IMR-90 (cell line): ENCODE results near the gene DPYD. TPM values are rescaled to one million over a fixed set of nuclear protein-coding genes. Genes with fewer than 3 reads are reported as not detected.
A peak's percentile ranks its signal among the peaks of the same experiment; 100 is the strongest.

Source experiments
- ATAC-seq: fragments of 200-7000 bp; cut with Tn5 transposase; 2 replicates; pipeline ENCODE4 v1.9.1; 2020; ENCODE audit warnings: low read depth, mild to moderate bottlenecking, moderate library complexity
- BruUV-seq: library from RNA; stranded (reverse); fragments of 400-500 nt; replicated peaks from 2 replicates; lab custom pipeline; 2021; lab: Mats Ljungman, UMichigan
- CTCF ChIA-PET: fragments of 300-600 bp; formaldehyde crosslinking; extraction: SDS; loops from one replicate; lab custom pipeline; 2021; ENCODE audit warnings: antibody characterized with exemption; lab: Yijun Ruan, JAX
- POLR2A ChIA-PET: fragments of 300-600 bp; sonication (Branson Sonifier 250); formaldehyde crosslinking; loops from one replicate; lab custom pipeline; 2022; ENCODE audit warnings: antibody characterized with exemption; ENCODE audit not compliant: unreplicated experiment; lab: Charles Lee
- DNase-seq: peaks from one replicate; pipeline ENCODE4 v3.0.0; 2013
- H2AFZ ChIP-seq: replicated peaks from 2 replicates; pipeline ENCODE3; 2013; ENCODE audit warnings: low read length, mild to moderate bottlenecking; ENCODE audit not compliant: poor library complexity
- H2AK5ac ChIP-seq: 2 replicates; pipeline ENCODE4 v1.6.1; 2013; ENCODE audit warnings: low read depth, low read length, inconsistent platforms
- H2AK9ac ChIP-seq: replicated peaks from 2 replicates; pipeline ENCODE3; 2013; ENCODE audit warnings: mild to moderate bottlenecking, low read depth, low read length, moderate library complexity; ENCODE audit not compliant: poor library complexity
- H2BK120ac ChIP-seq: 2 replicates; pipeline ENCODE4 v1.6.1; 2013; ENCODE audit warnings: low read depth, low read length, inconsistent platforms
- H2BK15ac ChIP-seq: 3 replicates; pipeline ENCODE4 v1.6.1; 2013; ENCODE audit warnings: low read depth, low read length, inconsistent platforms
- H2BK20ac ChIP-seq: 2 replicates; pipeline ENCODE4 v1.6.1; 2013; ENCODE audit warnings: low read depth, mild to moderate bottlenecking, inconsistent platforms, low read length, moderate library complexity
- H2BK5ac ChIP-seq: 2 replicates; pipeline ENCODE4 v1.6.1; 2013; ENCODE audit warnings: mild to moderate bottlenecking, low read depth, low read length, inconsistent platforms; ENCODE audit not compliant: poor library complexity, severe bottlenecking
- H3K14ac ChIP-seq: replicated peaks from 2 replicates; pipeline ENCODE4 v1.6.1; 2013; ENCODE audit warnings: low read depth, low read length, inconsistent platforms
- H3K18ac ChIP-seq: 2 replicates; pipeline ENCODE4 v1.6.1; 2013; ENCODE audit warnings: low read depth, low read length, control low read depth
- H3K23ac ChIP-seq: 2 replicates; pipeline ENCODE4 v1.6.1; 2013; ENCODE audit warnings: low read depth, low read length, inconsistent platforms
- H3K27ac ChIP-seq: 2 replicates; pipeline ENCODE4 v1.5.1; 2013; ENCODE audit warnings: mild to moderate bottlenecking, control low read depth, low read length; ENCODE audit not compliant: insufficient read depth
- H3K27me3 ChIP-seq: 2 replicates; pipeline ENCODE4 v1.6.1; 2013; ENCODE audit warnings: low read length; ENCODE audit not compliant: control insufficient read depth, insufficient read depth
- H3K36me3 ChIP-seq: 2 replicates; pipeline ENCODE4 v1.6.1; 2013; ENCODE audit warnings: low read length, mixed read lengths; ENCODE audit not compliant: control insufficient read depth, insufficient read depth
- H3K4ac ChIP-seq: 2 replicates; pipeline ENCODE4 v1.6.1; 2013; ENCODE audit warnings: low read depth, low read length, inconsistent platforms
- H3K4me1 ChIP-seq: 2 replicates; pipeline ENCODE4 v1.6.1; 2013; ENCODE audit warnings: low read length, mixed read lengths; ENCODE audit not compliant: control insufficient read depth, insufficient read depth
- H3K4me2 ChIP-seq: 2 replicates; pipeline ENCODE4 v1.6.1; 2013; ENCODE audit warnings: low read depth, mild to moderate bottlenecking, control low read depth, low read length, moderate library complexity
- H3K4me3 ChIP-seq: 2 replicates; pipeline ENCODE4 v1.5.1; 2013; ENCODE audit warnings: low read depth, mild to moderate bottlenecking, control low read depth, low read length, moderate library complexity; ENCODE audit not compliant: insufficient read depth
- H3K56ac ChIP-seq: 2 replicates; pipeline ENCODE4 v1.6.1; 2013; ENCODE audit warnings: low read length, inconsistent platforms; ENCODE audit not compliant: insufficient read depth; ENCODE audit errors: extremely low read depth
- H3K79me1 ChIP-seq, 2 experiments: 2 replicates each; pipeline ENCODE4 v1.6.1; 2013; ENCODE audit warnings: low read length in 2 of 2, inconsistent platforms in 1 of 2, low read depth in 1 of 2
- H3K9ac ChIP-seq: 2 replicates; pipeline ENCODE4 v1.6.1; 2013; ENCODE audit warnings: low read depth, low read length, control low read depth
- H3K9me1 ChIP-seq: 2 replicates; pipeline ENCODE4 v1.6.1; 2013; ENCODE audit warnings: low read length, inconsistent platforms; ENCODE audit not compliant: insufficient read depth
- H3K9me3 ChIP-seq: 2 replicates; pipeline ENCODE4 v1.6.1; 2013; ENCODE audit warnings: low read length; ENCODE audit not compliant: control insufficient read depth, insufficient read depth
- H4K20me1 ChIP-seq: 2 replicates; pipeline ENCODE4 v1.6.1; 2013; ENCODE audit warnings: low read length, inconsistent platforms; ENCODE audit not compliant: insufficient read depth
- H4K5ac ChIP-seq: 2 replicates; pipeline ENCODE4 v1.6.1; 2013; ENCODE audit warnings: mild to moderate bottlenecking, low read depth, low read length, control low read depth
- H4K8ac ChIP-seq, 2 experiments: 2 replicates each; pipeline ENCODE4 v1.6.1; 2013; ENCODE audit warnings: low read depth in 2 of 2, low read length in 2 of 2, control low read depth in 1 of 2, inconsistent platforms in 1 of 2
- H4K91ac ChIP-seq: 2 replicates; pipeline ENCODE4 v1.6.1; 2013; ENCODE audit warnings: low read depth, low read length, inconsistent platforms; ENCODE audit not compliant: insufficient read depth
- CEBPB ChIP-seq: IDR thresholded peaks from 2 replicates; pipeline ENCODE4 v1.6.1; 2012; ENCODE audit warnings: low read depth, low read length, improper control_type of control experiment
- NFE2L2 ChIP-seq: fragments of 150-350 bp; IDR thresholded peaks from 2 replicates; pipeline ENCODE4 v1.6.1; 2016; ENCODE audit warnings: low read depth, mild to moderate bottlenecking, low read length
- dilution Hi-C: fragments of 300-500 bp; cut with HindIII; formaldehyde crosslinking; loops from one replicate; pipeline ENCODE4 v1.14.3; 2018; ENCODE audit warnings: low sequenced_read_pairs; ENCODE audit not compliant: unreplicated experiment
- in situ Hi-C: fragments of 300-500 bp; cut with MboI; formaldehyde crosslinking; loops from 3 replicates; pipeline ENCODE4 v1.14.3; 2019; ENCODE audit warnings: low sequenced_read_pairs, inconsistent platforms, mixed read lengths
- intact Hi-C: fragments of 100-400 bp; cut with micrococcal nuclease; formaldehyde crosslinking; loops from 2 replicates; pipeline ENCODE4 v1.10.0; 2022
- polyA plus RNA-seq, 3 experiments: library from polyadenylated mRNA; depleted of rRNA; stranded (reverse); fragments of >200 nt; gene quantifications; 2 replicates each; pipeline ENCODE4 v1.2.3, GENCODE V29; 2012; ENCODE audit warnings: low replicate concordance in 1 of 3
- total RNA-seq: library from RNA; depleted of rRNA; stranded (reverse); fragments of >200 nt; gene quantifications from 2 replicates; pipeline ENCODE4 v1.2.3, GENCODE V29; 2012

DPYD gene
- total and polyA plus RNA-seq, 2 of the 4 experiments (the other 2 are of a cell fraction), result 9.3 to 47.3 TPM

GRCh38 chr1:97247196-97247595, 673.6 kb downstream of the DPYD start:
- H2BK20ac ChIP-seq, result peak overlapping the region; percentile 66; the same call in 1 of the 2 replicates
- H3K4me3 ChIP-seq, result no peak overlapping the region
- H3K36me3 ChIP-seq, result no peaks in the 10 kb centered on the region
- H3K79me1 ChIP-seq, result no peaks in the 10 kb centered on the region
- no peak overlapping the region for H3K56ac ChIP-seq
- H3K14ac ChIP-seq, result no peak overlapping the region
- H3K27me3 ChIP-seq, result no peaks in the 10 kb centered on the region
- no peaks in the 10 kb centered on the region for H3K4me1 ChIP-seq
- no peak overlapping the region for H3K4me2 ChIP-seq
- H3K18ac ChIP-seq, result no peak overlapping the region
- ATAC-seq (peak; percentile 27; the same call in 1 of the 2 replicates), DNase-seq (peak; percentile 68)
- no peak overlapping the region for H3K4ac ChIP-seq
- H4K8ac ChIP-seq, result no peak overlapping the region
- H2BK5ac ChIP-seq, result no peak overlapping the region
- BruUV-seq, result no TSS peak
- in situ Hi-C loops (loop anchor here (25.0 kb wide), 2 partner anchors 565 to 1215 kb away; no protein-coding TSS in a partner anchor), intact Hi-C loops (loop anchor here (5.0 kb wide), 2 partner anchors 135 to 565 kb away; no protein-coding TSS in a partner anchor), dilution Hi-C loops (no loop called here)
- no peak overlapping the region for H4K5ac ChIP-seq
- ChIA-PET POLR2A (no interaction called here), CTCF (interaction anchor here (0.5 kb wide), 1 partner anchor 244 kb away, joined by 4 read pairs; no protein-coding TSS in a partner anchor)
- H3K23ac ChIP-seq, result no peak overlapping the region
- no peak overlapping the region for H2AFZ ChIP-seq
- H4K91ac ChIP-seq, result no peak overlapping the region
- no peaks in the 10 kb centered on the region for H3K9me1 ChIP-seq
- no peaks in the 10 kb centered on the region for H4K20me1 ChIP-seq
- H3K9ac ChIP-seq, result no peak overlapping the region
- H2AK9ac ChIP-seq, result no peak overlapping the region
- H3K9me3 ChIP-seq, result no peaks in the 10 kb centered on the region
- no peak overlapping the region for H2BK15ac ChIP-seq
- H2AK5ac ChIP-seq, result no peak overlapping the region
- H2BK120ac ChIP-seq, result no peak overlapping the region
- TF ChIP-seq CEBPB (peak; percentile 37; the same call in 1 of the 2 replicates), NFE2L2 (no peak)
- no peak overlapping the region for H3K27ac ChIP-seq
